GM10847 (cell line): Measurements from ENCODE around the gene BCKDHB.

Experiments used
- POLR2A ChIP-seq: IDR thresholded peaks from 2 replicates; pipeline ENCODE4 v1.6.1; 2011; ENCODE audit not compliant: insufficient read length; ENCODE audit errors: extremely low read depth

The BCKDHB gene

GRCh38 chr6:80356545-80356944 lies 250.1 kb downstream of the BCKDHB start:
- TF ChIP-seq POLR2A: no peak

- no peak for TF ChIP-seq POLR2A
Observed at GRCh38 chr6:80357081-80357480, 250.6 kb downstream of the BCKDHB start.

- TF ChIP-seq POLR2A: no peak
Observed at GRCh38 chr6:80357674-80358073, 251.2 kb downstream of the BCKDHB start.

- TF ChIP-seq POLR2A: no peak
Observed at GRCh38 chr6:80363501-80364122, 257.1 kb downstream of the BCKDHB start.

GRCh38 chr6:80364149-80364548 lies 257.7 kb downstream of the BCKDHB start:
- TF ChIP-seq POLR2A: no peak

- no peak for TF ChIP-seq POLR2A
Observed at GRCh38 chr6:80366051-80366450, 259.6 kb downstream of the BCKDHB start.

- no peak for TF ChIP-seq POLR2A
Observed at GRCh38 chr6:80366714-80367113, 260.2 kb downstream of the BCKDHB start.

- TF ChIP-seq POLR2A: no peak
Observed at GRCh38 chr6:80376411-80376810, 269.9 kb downstream of the BCKDHB start.

- no peak for TF ChIP-seq POLR2A
Observed at GRCh38 chr6:80380566-80380965, 274.1 kb downstream of the BCKDHB start.

- no peak for TF ChIP-seq POLR2A
Observed at GRCh38 chr6:80382811-80383210, 276.3 kb downstream of the BCKDHB start.

GRCh38 chr6:80388507-80388906 lies 282.0 kb downstream of the BCKDHB start:
- TF ChIP-seq POLR2A: no peak
